Epithelial cell of esophagus (primary cell): ENCODE measurements around the gene PLS3.

ENCODE experiments used
- DNase-seq: peaks from one replicate; pipeline ENCODE4 v3.0.0; 2010; ENCODE audit warnings: low read depth
- H3K4me3 ChIP-seq: 2 replicates; pipeline ENCODE4 v1.5.1; 2011; ENCODE audit warnings: mild to moderate bottlenecking, low read length, control low read depth
- CTCF ChIP-seq: IDR thresholded peaks from 2 replicates; pipeline ENCODE4 v1.5.1; 2011; ENCODE audit warnings: low read depth, mild to moderate bottlenecking, low read length, control low read depth, inconsistent platforms; ENCODE audit not compliant: insufficient read depth; ENCODE audit errors: missing control alignments

PLS3 gene

GRCh38 chrX:115603534-115604074 lies 42.6 kb downstream of the PLS3 start:
- no peak for TF ChIP-seq CTCF
- DNase-seq: no peak
- H3K4me3 ChIP-seq: no peak overlapping the region

- H3K4me3 ChIP-seq: no peak overlapping the region
- no peak for TF ChIP-seq CTCF
- no peak for DNase-seq
Observed at GRCh38 chrX:115606861-115607260, 45.9 kb downstream of the PLS3 start.

GRCh38 chrX:115609621-115610020 lies 48.6 kb downstream of the PLS3 start:
- no peak for TF ChIP-seq CTCF
- H3K4me3 ChIP-seq: no peak overlapping the region
- no peak for DNase-seq

- peak; percentile 73 for DNase-seq
- no peak overlapping the region for H3K4me3 ChIP-seq
Observed at GRCh38 chrX:115616943-115617563, 56.1 kb downstream of the PLS3 start.

GRCh38 chrX:115622534-115622933 lies 61.6 kb downstream of the PLS3 start:
- no peak for TF ChIP-seq CTCF
- DNase-seq: no peak
- no peak overlapping the region for H3K4me3 ChIP-seq

More at GRCh38 chrX:115616943-115617563, 56.1 kb downstream of the PLS3 start:
- no peak for TF ChIP-seq CTCF

GRCh38 chrX:115624916-115625315 lies 63.9 kb downstream of the PLS3 start:
- H3K4me3 ChIP-seq: no peak overlapping the region
- DNase-seq: peak; percentile 77
- TF ChIP-seq CTCF: no peak
